Breast epithelium (tissue), 4 donors: ENCODE data around the gene PROK2. TPM values are rescaled to one million over a fixed set of nuclear protein-coding genes. Genes with fewer than 3 reads are reported as not detected.

Experiments
- DNase-seq, 2 donors: peaks; one replicate each; pipeline ENCODE4 v3.0.0-alpha.2; 2019; ENCODE audit warnings: low spot score in 2 of 2
- H3K27ac ChIP-seq, 2 donors: fragments of 200-600 bp; sonication (generic) in 1 of 2; one replicate each; pipeline ENCODE4 v1.5.1; 2016 to 2019; ENCODE audit warnings: mild to moderate bottlenecking in 1 of 2
- H3K27me3 ChIP-seq, 2 donors: fragments of 200-600 bp; sonication (generic) in 1 of 2; one replicate each; pipeline versions ENCODE4 v1.5.1 to v1.6.0; 2017 to 2019; ENCODE audit warnings: control low read depth in 1 of 2, mild to moderate bottlenecking in 1 of 2
- H3K36me3 ChIP-seq: fragments of 200-600 bp; one replicate; pipeline ENCODE4 v1.5.1; 2019
- H3K4me1 ChIP-seq, 2 donors: fragments of 200-600 bp; sonication (generic); one replicate each; pipeline ENCODE4 v1.5.1; 2016 to 2019; ENCODE audit warnings: control low read depth in 1 of 2
- H3K4me3 ChIP-seq, 3 donors: fragments of 200-600 bp; sonication (generic); 1 replicate in 2 of 3; 2 replicates in 1 of 3; pipeline ENCODE4 v1.5.1; 2016 to 2019; ENCODE audit warnings: mild to moderate bottlenecking in 3 of 3, moderate library complexity in 2 of 3
- H3K9me3 ChIP-seq, 2 donors: fragments of 200-600 bp; sonication (generic) in 1 of 2; one replicate each; pipeline ENCODE4 v1.5.1; 2016 to 2019; ENCODE audit warnings: control low read depth in 1 of 2
- POLR2A ChIP-seq: fragments of 450-650 bp; IDR thresholded peaks from one replicate; pipeline ENCODE4 v1.6.1; 2016; ENCODE audit warnings: antibody characterized with exemption, mild to moderate bottlenecking, moderate library complexity
- POLR2AphosphoS5 ChIP-seq, 3 donors: sonication (generic); formaldehyde crosslinking; IDR thresholded peaks; one replicate each; pipeline ENCODE4 v1.6.1; 2017; ENCODE audit warnings: antibody characterized with exemption in 3 of 3
- intact Hi-C: fragments of 100-400 bp; cut with DNase I; formaldehyde crosslinking; loops from one replicate; pipeline ENCODE4 v1.15.1; 2023; ENCODE audit warnings: low total_unique reads
- total RNA-seq, 3 donors: library from RNA; depleted of rRNA; stranded (reverse); fragments of >200 nt; gene quantifications; one replicate each; pipeline ENCODE4 v1.1.0, GENCODE V29; 2016
- TF ChIP-seq, protein P1 (sequence below), 3 donors: fragments of 450-650 bp; IDR thresholded peaks; one replicate each; pipeline ENCODE4 v1.5.1; 2016 to 2017; ENCODE audit warnings: antibody characterized with exemption in 3 of 3, mild to moderate bottlenecking in 3 of 3, moderate library complexity in 3 of 3

Gene PROK2, protein sequence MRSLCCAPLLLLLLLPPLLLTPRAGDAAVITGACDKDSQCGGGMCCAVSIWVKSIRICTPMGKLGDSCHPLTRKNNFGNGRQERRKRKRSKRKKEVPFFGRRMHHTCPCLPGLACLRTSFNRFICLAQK
- not detected for total RNA-seq

DNA sequence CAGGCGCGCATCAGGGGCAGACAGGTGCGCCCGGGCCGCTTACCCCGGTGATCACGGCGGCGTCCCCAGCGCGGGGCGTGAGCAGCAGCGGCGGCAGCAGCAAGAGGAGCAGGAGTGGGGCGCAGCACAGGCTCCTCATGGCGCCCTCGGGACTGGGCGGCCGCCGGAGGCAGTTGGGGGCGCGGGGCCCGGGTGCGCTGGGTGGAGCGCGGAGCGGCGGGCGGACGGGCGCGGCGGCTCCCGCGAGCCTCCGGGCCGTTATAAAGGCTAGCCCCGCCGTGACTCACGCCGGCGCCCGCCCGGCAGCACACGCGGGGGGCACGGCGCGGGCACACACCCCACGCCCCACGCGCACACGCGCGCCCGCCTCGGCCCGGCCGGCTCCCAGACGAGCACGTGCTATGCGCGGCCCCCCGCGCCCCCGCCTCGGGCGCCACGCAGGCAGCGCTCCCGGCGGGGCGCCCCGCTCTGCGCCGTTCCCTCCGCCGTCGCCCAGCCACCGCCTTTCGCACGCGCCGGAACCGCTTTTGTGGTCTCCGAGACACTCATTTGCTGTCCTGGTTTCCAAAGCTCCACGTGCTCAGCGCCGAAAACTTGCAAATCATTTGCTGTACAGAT is at the start of gene PROK2:
PROK2 (minus strand) TSS at position 235 of the 618 bp plus-strand sequence; CDS start at position 139, 96 bp downstream.
- H3K27me3 ChIP-seq, result peaks cover 3 to 52% of the 10 kb centered on the region in 2 donors
- no peaks in the 10 kb centered on the region for H3K36me3 ChIP-seq
- TF ChIP-seq POLR2AphosphoS5 (IDR thresholded peaks at IDR 0.05) (no peak), POLR2A (no peak)
- TF ChIP-seq, protein P1, sequence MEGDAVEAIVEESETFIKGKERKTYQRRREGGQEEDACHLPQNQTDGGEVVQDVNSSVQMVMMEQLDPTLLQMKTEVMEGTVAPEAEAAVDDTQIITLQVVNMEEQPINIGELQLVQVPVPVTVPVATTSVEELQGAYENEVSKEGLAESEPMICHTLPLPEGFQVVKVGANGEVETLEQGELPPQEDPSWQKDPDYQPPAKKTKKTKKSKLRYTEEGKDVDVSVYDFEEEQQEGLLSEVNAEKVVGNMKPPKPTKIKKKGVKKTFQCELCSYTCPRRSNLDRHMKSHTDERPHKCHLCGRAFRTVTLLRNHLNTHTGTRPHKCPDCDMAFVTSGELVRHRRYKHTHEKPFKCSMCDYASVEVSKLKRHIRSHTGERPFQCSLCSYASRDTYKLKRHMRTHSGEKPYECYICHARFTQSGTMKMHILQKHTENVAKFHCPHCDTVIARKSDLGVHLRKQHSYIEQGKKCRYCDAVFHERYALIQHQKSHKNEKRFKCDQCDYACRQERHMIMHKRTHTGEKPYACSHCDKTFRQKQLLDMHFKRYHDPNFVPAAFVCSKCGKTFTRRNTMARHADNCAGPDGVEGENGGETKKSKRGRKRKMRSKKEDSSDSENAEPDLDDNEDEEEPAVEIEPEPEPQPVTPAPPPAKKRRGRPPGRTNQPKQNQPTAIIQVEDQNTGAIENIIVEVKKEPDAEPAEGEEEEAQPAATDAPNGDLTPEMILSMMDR (IDR thresholded peaks at IDR 0.05), result no peak
- DNase-seq, result no peak
- H3K4me3 ChIP-seq, result peak within 1 kb of the TSS; percentile 22 to 64 (median 37)
- H3K9me3 ChIP-seq, result no peaks in the 10 kb centered on the region
- peaks cover 8 to 9% of the 10 kb centered on the region in 2 donors for H3K4me1 ChIP-seq
- H3K27ac ChIP-seq, result no peak within 1 kb of the TSS
- intact Hi-C loops, result no loop called here

- Histone ChIP-seq H3K27me3 (no peaks in the 10 kb centered on the region), H3K4me3 (no peak overlapping the region), H3K4me1 (no peaks in the 10 kb centered on the region), H3K36me3 (no peaks in the 10 kb centered on the region), H3K27ac (no peak overlapping the region), H3K9me3 (no peaks in the 10 kb centered on the region)
- intact Hi-C loops, result no loop called here
- no peak for DNase-seq
- TF ChIP-seq POLR2A (no peak), POLR2AphosphoS5 (IDR thresholded peaks at IDR 0.05) (no peak)
- TF ChIP-seq, protein P1 (IDR thresholded peaks at IDR 0.05), result no peak
Measured at GRCh38 chr3:71831599-71831998, 46.7 kb upstream of the PROK2 start.

- Histone ChIP-seq H3K27me3 (no peaks in the 10 kb centered on the region), H3K27ac (no peak overlapping the region), H3K9me3 (no peaks in the 10 kb centered on the region), H3K4me1 (no peaks in the 10 kb centered on the region), H3K4me3 (no peak overlapping the region), H3K36me3 (no peaks in the 10 kb centered on the region)
- no peak for TF ChIP-seq POLR2A
- TF ChIP-seq POLR2AphosphoS5 (IDR thresholded peaks at IDR 0.05), result no peak
- TF ChIP-seq, protein P1 (IDR thresholded peaks at IDR 0.05), result no peak
- no peak for DNase-seq
- intact Hi-C loops, result no loop called here
Measured at GRCh38 chr3:71825551-71826283, 40.8 kb upstream of the PROK2 start.

DNA sequence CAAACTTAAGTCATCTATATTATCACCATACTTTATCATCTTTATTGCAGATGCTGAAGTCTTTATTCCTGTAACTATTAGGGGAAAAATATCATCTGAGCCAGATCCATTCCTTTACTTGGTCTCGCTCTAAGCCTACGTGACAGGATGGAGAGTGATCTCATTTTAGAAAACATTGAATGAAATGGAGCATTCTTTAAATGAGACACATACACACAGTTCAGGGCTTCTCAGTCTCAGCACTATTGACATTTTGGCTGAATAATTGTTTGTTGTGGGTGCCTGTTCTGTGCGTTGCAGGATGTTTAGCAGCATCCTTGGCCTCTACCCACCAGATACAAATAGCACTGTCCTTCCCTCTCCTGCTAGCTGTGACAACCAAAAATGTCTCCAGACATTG is 36.2 kb upstream of the PROK2 start:
- Histone ChIP-seq H3K27ac (no peak overlapping the region), H3K27me3 (no peaks in the 10 kb centered on the region), H3K9me3 (no peaks in the 10 kb centered on the region), H3K4me3 (no peak overlapping the region), H3K36me3 (no peaks in the 10 kb centered on the region), H3K4me1 (no peaks in the 10 kb centered on the region)
- intact Hi-C loops, result no loop called here
- no peak for DNase-seq
- TF ChIP-seq POLR2A (no peak), POLR2AphosphoS5 (IDR thresholded peaks at IDR 0.05) (no peak)
- TF ChIP-seq, protein P1 (IDR thresholded peaks at IDR 0.05), result no peak

- TF ChIP-seq POLR2A (no peak), POLR2AphosphoS5 (IDR thresholded peaks at IDR 0.05) (no peak)
- TF ChIP-seq, protein P1 (IDR thresholded peaks at IDR 0.05), result no peak
Measured at GRCh38 chr3:71817262-71817661, 32.3 kb upstream of the PROK2 start.

More at GRCh38 chr3:71817262-71817661, 32.3 kb upstream of the PROK2 start:
- Histone ChIP-seq H3K4me1 (no peaks in the 10 kb centered on the region), H3K27me3 (no peaks in the 10 kb centered on the region), H3K27ac (no peak overlapping the region), H3K4me3 (no peak overlapping the region), H3K36me3 (no peaks in the 10 kb centered on the region), H3K9me3 (no peaks in the 10 kb centered on the region)
- DNase-seq, result no peak
- intact Hi-C loops, result no loop called here
